Suprapubic skin (tissue), 4 donors: ENCODE measurements around the gene AGAP9. TPM values are rescaled to one million over a fixed set of nuclear protein-coding genes. Genes with fewer than 3 reads are reported as not detected.
A peak's percentile ranks its signal among the peaks of the same experiment; 100 is the strongest.
"Not testable (repeated sequence)": the region's sequence is repeated elsewhere in the genome, so short reads cannot be mapped to it uniquely, and the experiment has no call there.

Experiments
- DNase-seq, 2 donors: peaks; one replicate each; pipeline ENCODE4 v3.0.0-alpha.2; 2019; ENCODE audit warnings: low spot score in 2 of 2
- H3K27ac ChIP-seq: fragments of 200-600 bp; sonication (generic); one replicate; pipeline ENCODE4 v1.5.1; 2019
- H3K27me3 ChIP-seq: fragments of 200-600 bp; sonication (generic); one replicate; pipeline ENCODE4 v1.5.1; 2019
- H3K36me3 ChIP-seq: fragments of 200-600 bp; sonication (generic); one replicate; pipeline ENCODE4 v1.5.1; 2019
- H3K4me1 ChIP-seq: fragments of 200-600 bp; sonication (generic); one replicate; pipeline ENCODE4 v1.5.1; 2019
- H3K4me3 ChIP-seq: fragments of 200-600 bp; sonication (generic); one replicate; pipeline ENCODE4 v1.5.1; 2019; ENCODE audit warnings: mild to moderate bottlenecking
- H3K9me3 ChIP-seq: fragments of 200-600 bp; sonication (generic); one replicate; pipeline ENCODE4 v1.5.1; 2019
- POLR2AphosphoS5 ChIP-seq, 3 donors: sonication (generic); formaldehyde crosslinking; IDR thresholded peaks; one replicate each; pipeline ENCODE4 v1.6.1; 2017; ENCODE audit warnings: antibody characterized with exemption in 3 of 3
- WGBS: methylation state at CpG from one replicate; pipeline ENCODE4 v1.1.5; 2018; 5-methylcytosine and 5-hydroxymethylcytosine counted together
- total RNA-seq, 4 donors: library from RNA; depleted of rRNA; stranded (reverse); fragments of >200 nt; gene quantifications; one replicate each; pipeline ENCODE4 v1.1.0, GENCODE V29; 2016

The AGAP9 gene
- total RNA-seq, 4 donors from 2014 or later = 2.7 to 55.4 (median 11.0) TPM

- not testable (repeated sequence) for H3K4me1 ChIP-seq, H3K36me3 ChIP-seq, H3K27me3 ChIP-seq, H3K9me3 ChIP-seq
- peak in 1 of 3 donors; percentile 51 for TF ChIP-seq POLR2AphosphoS5 (IDR thresholded peaks at IDR 0.05)
- peak overlapping the region; percentile 71 for H3K4me3 ChIP-seq
- under 1% methylated on average over 25 of the region's 60 CpGs for WGBS
- peak overlapping the region; percentile 92 for H3K27ac ChIP-seq
- DNase-seq = peak; percentile 90 to 92
Measured at GRCh38 chr10:47553214-47553859, 29.9 kb upstream of the AGAP9 start.

- H3K36me3 ChIP-seq, H3K4me1 ChIP-seq, DNase-seq, H3K9me3 ChIP-seq, H3K27me3 ChIP-seq: not testable (repeated sequence)
- 8% methylated on average over 7 of the region's 7 CpGs for WGBS
- peak overlapping the region; percentile 71 for H3K4me3 ChIP-seq
- H3K27ac ChIP-seq = peak overlapping the region; percentile 92
Measured at GRCh38 chr10:47552719-47553118, 29.3 kb upstream of the AGAP9 start.

GRCh38 chr10:47547286-47547685 lies 23.8 kb upstream of the AGAP9 start:
- no CpG with 5 or more reads among the region's 3 CpGs for WGBS
- H3K27ac ChIP-seq = not testable (repeated sequence)

GRCh38 chr10:47536430-47536829 lies 13.0 kb upstream of the AGAP9 start:
- DNase-seq, H3K27me3 ChIP-seq, H3K36me3 ChIP-seq, H3K9me3 ChIP-seq, H3K27ac ChIP-seq, H3K4me3 ChIP-seq, H3K4me1 ChIP-seq: not testable (repeated sequence)
- WGBS = no CpG with 5 or more reads among the region's 3 CpGs

More at GRCh38 chr10:47547286-47547685, 23.8 kb upstream of the AGAP9 start:
- H3K27me3 ChIP-seq, H3K4me3 ChIP-seq, H3K36me3 ChIP-seq, H3K4me1 ChIP-seq, H3K9me3 ChIP-seq, DNase-seq: not testable (repeated sequence)

GRCh38 chr10:47502313-47502712 lies 21.1 kb downstream of the AGAP9 start:
- not testable (repeated sequence) for H3K27me3 ChIP-seq, H3K4me1 ChIP-seq, DNase-seq, H3K4me3 ChIP-seq, H3K9me3 ChIP-seq, H3K36me3 ChIP-seq, H3K27ac ChIP-seq
- no CpG with 5 or more reads among the region's 9 CpGs for WGBS

GRCh38 chr10:47494226-47494625 lies 29.2 kb downstream of the AGAP9 start:
- not testable (repeated sequence) for H3K4me1 ChIP-seq

GRCh38 chr10:47491600-47491999 lies 31.8 kb downstream of the AGAP9 start, which contains the start of gene FAM25G:
Gene FAM25G (minus strand): TSS chr10:47491700. CDS start chr10:47491674, 26 bp downstream.
- H3K27me3 ChIP-seq, H3K9me3 ChIP-seq, DNase-seq, H3K4me3 ChIP-seq, H3K27ac ChIP-seq, H3K36me3 ChIP-seq, H3K4me1 ChIP-seq: not testable (repeated sequence)
- WGBS = no CpG with 5 or more reads among the region's 9 CpGs

More at GRCh38 chr10:47494226-47494625, 29.2 kb downstream of the AGAP9 start:
- not testable (repeated sequence) for H3K27me3 ChIP-seq, H3K27ac ChIP-seq, H3K4me3 ChIP-seq, H3K9me3 ChIP-seq, DNase-seq, H3K36me3 ChIP-seq
- WGBS = no CpG with 5 or more reads among the region's 6 CpGs

- not testable (repeated sequence) for H3K36me3 ChIP-seq, H3K4me3 ChIP-seq, H3K4me1 ChIP-seq, DNase-seq, H3K27me3 ChIP-seq, H3K27ac ChIP-seq, H3K9me3 ChIP-seq
- WGBS = no CpG with 5 or more reads among the region's 7 CpGs
Measured at GRCh38 chr10:47489630-47490029, 33.8 kb downstream of the AGAP9 start.

GRCh38 chr10:47485943-47486342 lies 37.5 kb downstream of the AGAP9 start:
- 100% methylated on average over 1 of the region's 4 CpGs for WGBS
- DNase-seq, H3K4me1 ChIP-seq, H3K36me3 ChIP-seq, H3K4me3 ChIP-seq, H3K27ac ChIP-seq, H3K27me3 ChIP-seq, H3K9me3 ChIP-seq: not testable (repeated sequence)

- H3K4me3 ChIP-seq, H3K27me3 ChIP-seq, DNase-seq, H3K27ac ChIP-seq, H3K36me3 ChIP-seq, H3K4me1 ChIP-seq, H3K9me3 ChIP-seq: not testable (repeated sequence)
- 91% methylated on average over 1 of the region's 11 CpGs for WGBS
Measured at GRCh38 chr10:47484786-47485185, 38.7 kb downstream of the AGAP9 start.

GRCh38 chr10:47483923-47484322 lies 39.5 kb downstream of the AGAP9 start, which contains the start of gene ANXA8:
Gene ANXA8 (minus strand): TSS chr10:47484115. CDS start chr10:47483933, 182 bp downstream.
- H3K36me3 ChIP-seq, H3K27me3 ChIP-seq, H3K4me1 ChIP-seq, H3K9me3 ChIP-seq: not testable (repeated sequence)
- 17% methylated on average over 1 of the region's 11 CpGs for WGBS
- DNase-seq = peak in 1 of 2 donors; percentile 54
- Histone ChIP-seq H3K4me3 (peak within 1 kb of the TSS; percentile 14), H3K27ac (peak within 1 kb of the TSS; percentile 64)

GRCh38 chr10:47482367-47482766 lies 41.1 kb downstream of the AGAP9 start:
- not testable (repeated sequence) for H3K36me3 ChIP-seq, H3K27ac ChIP-seq, H3K4me1 ChIP-seq, DNase-seq, H3K27me3 ChIP-seq, H3K4me3 ChIP-seq, H3K9me3 ChIP-seq
- WGBS = no CpG with 5 or more reads among the region's 1 CpG

- not testable (repeated sequence) for H3K4me3 ChIP-seq, H3K4me1 ChIP-seq, H3K36me3 ChIP-seq, DNase-seq, H3K9me3 ChIP-seq, H3K27me3 ChIP-seq
- peak overlapping the region; percentile 56 for H3K27ac ChIP-seq
- WGBS = no CpG with 5 or more reads among the region's 6 CpGs
Measured at GRCh38 chr10:47481768-47482181, 41.7 kb downstream of the AGAP9 start.

GRCh38 chr10:47481182-47481766 lies 42.2 kb downstream of the AGAP9 start:
- not testable (repeated sequence) for H3K27ac ChIP-seq, DNase-seq, H3K27me3 ChIP-seq, H3K4me3 ChIP-seq, H3K4me1 ChIP-seq, H3K36me3 ChIP-seq, H3K9me3 ChIP-seq
- WGBS = no CpG with 5 or more reads among the region's 10 CpGs
